C4-2B (cell line): ENCODE measurements around the gene CD44.

Source experiments
- ZFX ChIP-seq: fragments of 450-650 bp; IDR thresholded peaks from 2 replicates; pipeline ENCODE4 v1.6.1; 2017
- TF ChIP-seq, protein P1 (sequence below): fragments of 450-650 bp; conservative IDR thresholded peaks from 2 replicates; pipeline ENCODE4 v1.5.1; 2017; ENCODE audit warnings: mild to moderate bottlenecking

DNA sequence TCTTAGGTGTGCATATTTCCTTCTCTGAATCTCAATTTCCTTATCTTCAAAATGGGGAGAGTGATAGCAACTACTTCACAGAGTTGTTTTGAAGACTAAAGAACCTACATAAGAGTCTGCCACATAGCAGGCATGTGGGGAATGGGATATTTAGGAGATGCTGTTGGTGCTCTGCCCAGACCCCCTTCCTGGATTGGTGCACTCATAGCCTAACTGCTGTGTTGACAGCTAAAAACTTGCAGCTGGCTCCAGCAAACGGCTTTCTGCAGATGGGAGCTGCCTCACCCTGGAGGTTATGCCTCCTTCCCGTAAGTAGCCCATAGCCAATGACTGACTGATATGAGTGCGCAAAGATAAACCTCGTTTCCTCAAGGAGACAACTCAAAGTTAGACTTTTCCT lies 106.1 kb downstream of the CD44 start:
- TF ChIP-seq, protein P1, sequence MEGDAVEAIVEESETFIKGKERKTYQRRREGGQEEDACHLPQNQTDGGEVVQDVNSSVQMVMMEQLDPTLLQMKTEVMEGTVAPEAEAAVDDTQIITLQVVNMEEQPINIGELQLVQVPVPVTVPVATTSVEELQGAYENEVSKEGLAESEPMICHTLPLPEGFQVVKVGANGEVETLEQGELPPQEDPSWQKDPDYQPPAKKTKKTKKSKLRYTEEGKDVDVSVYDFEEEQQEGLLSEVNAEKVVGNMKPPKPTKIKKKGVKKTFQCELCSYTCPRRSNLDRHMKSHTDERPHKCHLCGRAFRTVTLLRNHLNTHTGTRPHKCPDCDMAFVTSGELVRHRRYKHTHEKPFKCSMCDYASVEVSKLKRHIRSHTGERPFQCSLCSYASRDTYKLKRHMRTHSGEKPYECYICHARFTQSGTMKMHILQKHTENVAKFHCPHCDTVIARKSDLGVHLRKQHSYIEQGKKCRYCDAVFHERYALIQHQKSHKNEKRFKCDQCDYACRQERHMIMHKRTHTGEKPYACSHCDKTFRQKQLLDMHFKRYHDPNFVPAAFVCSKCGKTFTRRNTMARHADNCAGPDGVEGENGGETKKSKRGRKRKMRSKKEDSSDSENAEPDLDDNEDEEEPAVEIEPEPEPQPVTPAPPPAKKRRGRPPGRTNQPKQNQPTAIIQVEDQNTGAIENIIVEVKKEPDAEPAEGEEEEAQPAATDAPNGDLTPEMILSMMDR: no peak
- TF ChIP-seq ZFX: no peak
